NCI-H774 (cell line): Measurements from ENCODE around the gene ANO9.
"Not testable (repeated sequence)": the region's sequence is repeated elsewhere in the genome, so short reads cannot be mapped to it uniquely, and the experiment has no call there.

ENCODE experiments used
- DNase-seq: peaks from one replicate; lab custom pipeline; 2025; lab: John Stamatoyannopoulos, UW

ANO9 gene

GRCh38 chr11:434496-434895, 7.3 kb downstream of the ANO9 start:
- no peak for DNase-seq

- DNase-seq: no peak
These were observed 8.2 kb downstream of the ANO9 start for GRCh38 chr11:433641-434040.

- DNase-seq: no peak
These were observed 8.7 kb downstream of the ANO9 start for GRCh38 chr11:433111-433510.

GRCh38 chr11:432501-433100, 9.2 kb downstream of the ANO9 start:
- no peak for DNase-seq

GRCh38 chr11:431921-432320, 9.9 kb downstream of the ANO9 start:
- DNase-seq: no peak

GRCh38 chr11:429931-430456, 11.8 kb downstream of the ANO9 start:
- DNase-seq: no peak

- DNase-seq: no peak
These were observed 12.4 kb downstream of the ANO9 start for GRCh38 chr11:429391-429790.

- DNase-seq: no peak
These were observed 13.5 kb downstream of the ANO9 start for GRCh38 chr11:428295-428694.

GRCh38 chr11:426851-427250, 15.0 kb downstream of the ANO9 start:
- DNase-seq: no peak

GRCh38 chr11:425301-425700, 16.5 kb downstream of the ANO9 start:
- DNase-seq: no peak

GRCh38 chr11:424766-425165, 17.0 kb downstream of the ANO9 start:
- not testable (repeated sequence) for DNase-seq

GRCh38 chr11:424232-424631, 17.6 kb downstream of the ANO9 start:
- no peak for DNase-seq

GRCh38 chr11:422249-422656, 19.6 kb downstream of the ANO9 start:
- no peak for DNase-seq

GRCh38 chr11:420911-421321, 20.9 kb downstream of the ANO9 start:
- no peak for DNase-seq

- no peak for DNase-seq
These were observed 21.5 kb downstream of the ANO9 start for GRCh38 chr11:420054-420910.

- DNase-seq: no peak
These were observed 22.4 kb downstream of the ANO9 start for GRCh38 chr11:419248-420005.

- no peak for DNase-seq
These were observed 23.2 kb downstream of the ANO9 start for GRCh38 chr11:418343-419247.

- no peak for DNase-seq
These were observed 24.0 kb downstream of the ANO9 start for GRCh38 chr11:417652-418342.

- peak; percentile 69 for DNase-seq
These were observed 24.8 kb downstream of the ANO9 start for GRCh38 chr11:416757-417621.
